ENCODE measurements around the gene PARD3B.

PARD3B gene

GRCh38 chr2:204715361-204715760 lies 170.1 kb downstream of the PARD3B start:
- no peak for DNase-seq

- no peak for DNase-seq
Observed at GRCh38 chr2:204717591-204717990, 172.3 kb downstream of the PARD3B start.

GRCh38 chr2:204718607-204719006 lies 173.3 kb downstream of the PARD3B start:
- no peak for DNase-seq

- no peak for DNase-seq
Observed at GRCh38 chr2:204720874-204721273, 175.6 kb downstream of the PARD3B start.

- DNase-seq = no peak
Observed at GRCh38 chr2:204722207-204722606, 176.9 kb downstream of the PARD3B start.

GRCh38 chr2:204722691-204723090 lies 177.4 kb downstream of the PARD3B start:
- no peak for DNase-seq

GRCh38 chr2:204725693-204726360 lies 180.6 kb downstream of the PARD3B start:
- no peak for DNase-seq

GRCh38 chr2:204726831-204727230 lies 181.6 kb downstream of the PARD3B start:
- DNase-seq = no peak

GRCh38 chr2:204727368-204727767 lies 182.1 kb downstream of the PARD3B start:
- no peak for DNase-seq

GRCh38 chr2:204730603-204731002 lies 185.3 kb downstream of the PARD3B start:
- DNase-seq = no peak

GRCh38 chr2:204732019-204732418 lies 186.7 kb downstream of the PARD3B start:
- no peak for DNase-seq

- no peak for DNase-seq
Observed at GRCh38 chr2:204737296-204737695, 192.0 kb downstream of the PARD3B start.

GRCh38 chr2:204738721-204739120 lies 193.4 kb downstream of the PARD3B start:
- DNase-seq = no peak

GRCh38 chr2:204743393-204743960 lies 198.2 kb downstream of the PARD3B start:
- DNase-seq = no peak

GRCh38 chr2:204744506-204744905 lies 199.2 kb downstream of the PARD3B start:
- DNase-seq = no peak

GRCh38 chr2:204748286-204748685 lies 203.0 kb downstream of the PARD3B start:
- DNase-seq = no peak

- DNase-seq = no peak
Observed at GRCh38 chr2:204749319-204749718, 204.0 kb downstream of the PARD3B start.

- DNase-seq = no peak
Observed at GRCh38 chr2:204750389-204750788, 205.1 kb downstream of the PARD3B start.

GRCh38 chr2:204751472-204751871 lies 206.2 kb downstream of the PARD3B start:
- no peak for DNase-seq

GRCh38 chr2:204753841-204754240 lies 208.6 kb downstream of the PARD3B start:
- no peak for DNase-seq

- DNase-seq = no peak
Observed at GRCh38 chr2:204754898-204755297, 209.6 kb downstream of the PARD3B start.

- DNase-seq = no peak
Observed at GRCh38 chr2:204763974-204764703, 218.9 kb downstream of the PARD3B start.

GRCh38 chr2:204770735-204771134 lies 225.5 kb downstream of the PARD3B start:
- no peak for DNase-seq

- DNase-seq = no peak
Observed at GRCh38 chr2:204771721-204772120, 226.4 kb downstream of the PARD3B start.
